Measurements from ENCODE around the gene SH3BP4. TPM values are rescaled to one million over a fixed set of nuclear protein-coding genes. Genes with fewer than 3 reads are reported as not detected.
A peak's percentile ranks its signal among the peaks of the same experiment; 100 is the strongest.

The SH3BP4 gene
- total and polyA plus RNA-seq, 2 of the 8 experiments (the other 6 are each of a cell fraction or from before 2014, with no cell fraction given) = 28.3 to 35.4 TPM

DNA sequence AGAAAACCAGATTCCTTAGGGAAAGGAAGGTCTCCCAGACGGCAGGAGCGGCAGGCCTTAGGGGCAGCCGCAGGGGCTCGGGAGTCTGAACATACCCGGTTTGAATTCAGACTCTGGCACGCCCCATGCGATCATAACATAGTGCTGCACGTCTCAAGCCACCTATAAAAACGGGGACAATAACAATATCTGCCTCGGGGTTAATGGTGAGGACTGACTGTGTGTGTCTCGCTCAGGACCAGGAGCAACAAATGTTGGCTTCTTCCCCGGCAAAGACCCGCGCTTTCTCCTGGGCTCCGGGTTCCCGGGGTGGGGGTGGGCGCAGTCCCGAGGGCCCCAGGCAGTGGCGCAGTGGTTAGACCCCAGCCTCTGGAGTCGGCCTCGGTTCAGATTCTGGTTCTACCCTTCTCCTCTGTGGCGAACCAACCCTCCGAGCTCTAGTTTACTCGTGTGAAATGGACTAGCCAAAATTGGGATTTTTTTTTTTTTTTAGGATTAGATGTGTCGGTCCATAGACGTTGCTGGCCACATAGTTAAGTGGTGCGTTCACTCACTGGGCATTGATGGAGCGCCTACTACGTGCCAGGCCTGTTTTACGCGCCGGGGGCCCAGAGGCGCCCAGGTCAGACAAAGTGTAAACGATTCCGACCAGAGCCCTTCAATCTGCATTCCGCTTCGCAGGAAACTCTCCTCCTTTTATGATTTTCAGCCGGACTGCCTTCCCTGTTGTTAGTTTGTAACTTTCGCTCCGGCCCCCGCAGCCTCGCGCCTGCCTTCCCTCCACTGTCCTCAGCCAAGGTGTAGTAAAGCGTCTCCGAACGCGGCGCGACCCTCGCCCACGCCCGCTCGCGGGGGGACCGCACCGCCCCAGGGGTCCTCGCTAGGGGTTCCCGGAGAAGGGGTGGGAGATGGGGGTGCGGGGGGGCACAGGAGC lies 820 bp upstream of the SH3BP4 start (continued):
- no peak for TF ChIP-seq CTBP2 (IDR thresholded peaks at IDR 0.05; ENCODE audit: borderline replicate concordance, insufficient read depth, insufficient read length, low read length)
- peak; percentile 57 for TF ChIP-seq KDM4A (IDR thresholded peaks at IDR 0.05; ENCODE audit: low read depth, low read length, severe bottlenecking)
- no peak for TF ChIP-seq BACH1 (IDR thresholded peaks at IDR 0.05; ENCODE audit: low read length)
- TF ChIP-seq, protein P1, sequence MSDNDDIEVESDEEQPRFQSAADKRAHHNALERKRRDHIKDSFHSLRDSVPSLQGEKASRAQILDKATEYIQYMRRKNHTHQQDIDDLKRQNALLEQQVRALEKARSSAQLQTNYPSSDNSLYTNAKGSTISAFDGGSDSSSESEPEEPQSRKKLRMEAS (IDR thresholded peaks at IDR 0.05) = 0 out of 2 replicates have a peak, but pooled peaks have one; percentile 2
